Omental fat pad (tissue), 4 donors: ENCODE measurements around the gene PTAFR. TPM values are rescaled to one million over a fixed set of nuclear protein-coding genes. Genes with fewer than 3 reads are reported as not detected.

Experiments used
- ATAC-seq: fragments of 150-250 bp; one replicate; pipeline ENCODE4 v1.9.1; 2016; ENCODE audit warnings: mild to moderate bottlenecking, moderate library complexity; ENCODE audit not compliant: low FRiP score
- DNase-seq: peaks from one replicate; pipeline ENCODE4 v3.0.0-alpha.2; 2019; ENCODE audit warnings: low spot score
- CTCF ChIP-seq, 3 donors: fragments of 450-650 bp; IDR thresholded peaks; one replicate each; pipeline ENCODE4 v1.5.1; 2016 to 2017; ENCODE audit warnings: antibody characterized with exemption in 3 of 3, mild to moderate bottlenecking in 3 of 3, moderate library complexity in 2 of 3
- total RNA-seq, 4 donors: library from RNA; depleted of rRNA; stranded (reverse); fragments of >200 nt; gene quantifications; one replicate each; pipeline ENCODE4 v1.1.0, GENCODE V29; 2016

PTAFR gene
- total RNA-seq, 4 donors from 2014 or later: 8.2 to 28.3 (median 19.0) TPM

DNA sequence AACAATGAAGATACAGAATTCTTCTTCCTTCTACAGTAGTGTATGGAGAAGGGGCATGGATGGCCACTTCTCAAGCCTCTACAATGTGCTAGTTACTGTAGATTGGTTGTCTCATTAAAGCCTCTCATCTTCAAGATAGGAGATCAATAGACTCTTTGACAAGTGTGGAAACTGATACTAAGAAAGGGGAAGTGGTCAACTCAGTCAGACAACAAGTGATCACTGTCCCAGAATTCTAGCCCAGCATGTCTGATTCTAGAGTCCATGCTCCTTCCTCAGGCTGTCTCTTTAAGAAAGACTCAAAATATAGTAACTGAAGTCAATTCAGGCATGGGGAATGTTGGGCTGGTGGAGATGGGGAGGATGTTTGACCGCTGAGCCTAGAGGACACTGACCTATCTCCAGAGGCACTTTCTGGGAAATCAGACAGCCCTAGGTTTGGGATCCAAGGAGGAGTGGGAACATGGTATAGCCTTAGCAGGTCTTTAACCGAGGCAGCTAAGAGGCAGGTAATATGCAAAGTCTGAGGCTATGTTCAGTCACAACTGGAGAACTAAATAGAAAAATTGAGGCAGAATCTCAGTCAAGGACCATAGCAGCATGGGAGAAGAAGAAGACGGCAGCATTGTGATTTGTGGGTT lies 48.8 kb downstream of the PTAFR start:
- no peak for TF ChIP-seq CTCF (IDR thresholded peaks at IDR 0.05)
- ATAC-seq: no peak
- DNase-seq: no peak

DNA sequence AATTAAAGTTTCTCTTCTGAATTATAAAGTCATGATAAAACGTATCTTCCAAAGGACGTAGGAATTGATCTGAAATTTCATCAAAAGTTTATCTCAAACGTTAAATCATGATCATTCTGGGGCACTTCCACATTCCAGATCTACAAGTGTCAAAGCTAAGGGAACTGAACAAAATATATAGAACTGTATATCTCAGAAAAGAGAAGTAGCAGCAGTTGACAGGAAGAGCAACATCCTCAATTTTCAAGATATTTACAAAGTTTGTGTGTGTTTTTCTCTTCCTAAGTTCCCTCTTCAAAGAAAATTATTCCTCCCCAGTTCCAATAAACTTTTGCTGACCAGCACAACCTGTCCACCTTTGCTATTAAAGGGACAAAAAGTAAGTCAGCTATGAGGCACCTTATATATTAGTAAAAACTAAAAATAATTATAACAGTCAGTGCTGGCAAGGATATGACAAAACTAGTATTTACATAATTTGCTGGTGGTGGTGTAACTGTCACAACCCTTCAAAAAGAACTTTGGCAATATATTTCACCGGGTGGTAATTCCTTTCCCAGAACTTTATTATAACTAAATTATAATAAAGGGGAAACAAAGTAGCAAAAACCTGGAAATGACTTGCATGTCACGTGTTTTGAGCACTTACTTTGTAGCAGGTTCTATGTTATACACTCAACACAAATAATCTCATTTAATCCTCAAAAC lies 49.6 kb downstream of the PTAFR start:
- DNase-seq (no peak), ATAC-seq (no peak)
- no peak for TF ChIP-seq CTCF (IDR thresholded peaks at IDR 0.05)

- no peak for TF ChIP-seq CTCF (IDR thresholded peaks at IDR 0.05)
- DNase-seq (no peak), ATAC-seq (no peak)
These were observed 50.3 kb downstream of the PTAFR start for GRCh38 chr1:28126212-28126611.

GRCh38 chr1:28123461-28123961 lies 53.0 kb downstream of the PTAFR start:
- DNase-seq (no peak), ATAC-seq (peak; percentile 70)
- no peak for TF ChIP-seq CTCF (IDR thresholded peaks at IDR 0.05)

DNA sequence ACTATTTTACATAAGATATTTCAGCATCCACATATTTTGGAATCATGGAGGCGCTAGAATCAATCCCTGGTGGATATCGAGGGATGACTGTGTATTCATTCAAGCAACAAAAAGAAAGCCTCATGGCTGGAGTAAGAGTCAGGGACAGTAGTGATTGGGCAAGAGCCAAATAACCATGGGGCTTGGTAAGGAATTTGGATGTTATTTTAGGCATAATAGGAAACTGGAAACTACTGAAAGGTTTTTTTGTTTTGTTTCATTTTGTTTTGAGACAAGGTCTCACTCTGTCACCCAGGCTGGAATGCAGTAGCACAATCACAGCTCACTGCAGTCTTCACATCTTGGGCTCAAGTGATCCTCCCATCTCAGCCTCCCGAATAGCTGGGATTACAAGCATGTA lies 54.3 kb downstream of the PTAFR start:
- TF ChIP-seq CTCF (IDR thresholded peaks at IDR 0.05): no peak
- no peak for ATAC-seq
- DNase-seq: no peak

DNA sequence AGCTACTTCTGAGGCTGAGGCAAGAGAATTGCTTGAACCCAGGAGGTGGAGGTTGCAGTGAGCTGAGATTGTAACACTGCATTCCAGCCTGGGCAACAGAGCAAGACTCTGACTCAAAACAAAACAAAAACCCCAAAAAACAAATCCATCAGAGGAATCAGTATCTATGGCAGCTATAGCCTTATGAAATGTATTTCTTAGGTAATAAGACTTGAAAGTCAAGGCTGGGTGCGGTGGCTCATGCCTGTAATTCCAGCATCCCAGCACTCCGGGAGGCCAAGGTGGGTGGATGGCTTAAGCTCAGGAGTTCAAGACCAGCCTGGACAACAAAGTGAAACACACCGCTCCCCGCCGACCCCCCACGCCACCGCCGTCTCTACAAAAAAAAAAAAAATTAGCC lies 56.9 kb downstream of the PTAFR start:
- TF ChIP-seq CTCF (IDR thresholded peaks at IDR 0.05): no peak
- ATAC-seq: no peak
- no peak for DNase-seq
